ENCODE results near the gene EPHA2. TPM values are rescaled to one million over a fixed set of nuclear protein-coding genes. Genes with fewer than 3 reads are reported as not detected.

The EPHA2 gene
- total RNA-seq, 1 donor from 2014 or later, result 44.8 TPM

DNA sequence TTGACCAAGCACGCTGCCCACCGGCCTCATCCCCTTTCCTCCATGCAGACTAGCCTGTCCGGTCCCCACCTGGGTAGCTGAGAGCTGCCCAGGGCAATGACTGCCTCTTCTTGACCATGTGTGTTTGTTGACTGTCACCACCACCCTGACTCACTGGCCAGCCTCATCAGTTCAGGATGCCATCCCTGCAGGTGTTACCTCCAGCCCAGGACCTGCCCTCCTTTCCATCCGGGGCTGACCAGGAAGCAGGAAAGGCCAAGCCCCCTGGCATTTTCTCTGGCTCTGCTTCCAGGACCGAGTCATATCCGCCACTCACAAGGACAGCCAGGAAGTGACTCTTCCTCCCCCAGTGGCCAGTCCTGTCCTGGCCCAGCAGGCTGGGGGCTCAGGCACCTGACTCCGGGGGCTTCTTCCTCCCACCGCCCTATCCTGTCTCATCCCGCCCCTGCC, 17.1 kb downstream of the EPHA2 start:
- Histone ChIP-seq H3K36me3 (peaks cover 34% of the 10 kb centered on the region), H3K9me3 (no peaks in the 10 kb centered on the region), H3K4me1 (peaks cover 41% of the 10 kb centered on the region), H3K27ac (peak overlapping the region; percentile 24), H3K4me3 (no peak overlapping the region), H3K27me3 (no peaks in the 10 kb centered on the region)
- intact Hi-C loops (cut with DNase I), result no loop called here
- no peak for ATAC-seq
- TF ChIP-seq, protein P1, sequence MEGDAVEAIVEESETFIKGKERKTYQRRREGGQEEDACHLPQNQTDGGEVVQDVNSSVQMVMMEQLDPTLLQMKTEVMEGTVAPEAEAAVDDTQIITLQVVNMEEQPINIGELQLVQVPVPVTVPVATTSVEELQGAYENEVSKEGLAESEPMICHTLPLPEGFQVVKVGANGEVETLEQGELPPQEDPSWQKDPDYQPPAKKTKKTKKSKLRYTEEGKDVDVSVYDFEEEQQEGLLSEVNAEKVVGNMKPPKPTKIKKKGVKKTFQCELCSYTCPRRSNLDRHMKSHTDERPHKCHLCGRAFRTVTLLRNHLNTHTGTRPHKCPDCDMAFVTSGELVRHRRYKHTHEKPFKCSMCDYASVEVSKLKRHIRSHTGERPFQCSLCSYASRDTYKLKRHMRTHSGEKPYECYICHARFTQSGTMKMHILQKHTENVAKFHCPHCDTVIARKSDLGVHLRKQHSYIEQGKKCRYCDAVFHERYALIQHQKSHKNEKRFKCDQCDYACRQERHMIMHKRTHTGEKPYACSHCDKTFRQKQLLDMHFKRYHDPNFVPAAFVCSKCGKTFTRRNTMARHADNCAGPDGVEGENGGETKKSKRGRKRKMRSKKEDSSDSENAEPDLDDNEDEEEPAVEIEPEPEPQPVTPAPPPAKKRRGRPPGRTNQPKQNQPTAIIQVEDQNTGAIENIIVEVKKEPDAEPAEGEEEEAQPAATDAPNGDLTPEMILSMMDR (IDR thresholded peaks at IDR 0.05), result peak; percentile 7
- no peak for DNase-seq

DNA sequence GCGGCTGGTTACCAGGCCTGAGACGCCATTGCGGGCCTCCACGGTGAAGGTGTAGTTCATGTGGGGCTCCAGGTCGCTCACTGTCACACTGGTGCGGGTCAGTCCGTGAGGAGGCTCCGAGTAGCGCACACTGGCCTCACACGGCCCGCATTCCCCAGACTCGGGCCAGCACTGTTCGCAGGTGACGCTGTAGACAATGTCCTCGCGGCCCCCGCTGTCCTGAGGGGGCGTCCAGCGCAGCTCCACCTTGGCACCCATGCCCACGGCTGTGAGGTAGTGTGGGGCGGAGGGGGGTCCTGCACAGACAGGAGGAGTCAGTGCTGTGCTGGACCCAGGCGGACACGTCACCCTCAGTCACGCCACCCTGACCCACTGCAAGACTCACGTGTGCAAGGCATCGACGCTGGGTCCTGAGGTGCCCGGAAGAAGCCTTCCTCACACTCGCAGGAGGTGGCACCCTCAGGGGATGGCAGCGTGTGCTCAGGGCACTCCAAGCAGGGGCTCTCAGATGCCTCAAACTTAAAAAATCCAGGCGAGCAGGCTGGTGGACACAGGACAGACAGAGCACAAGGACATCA, 17.9 kb downstream of the EPHA2 start:
- Histone ChIP-seq H3K9me3 (no peaks in the 10 kb centered on the region), H3K4me1 (peaks cover 35% of the 10 kb centered on the region), H3K27ac (no peak overlapping the region), H3K4me3 (no peak overlapping the region), H3K27me3 (no peaks in the 10 kb centered on the region), H3K36me3 (peaks cover 42% of the 10 kb centered on the region)
- DNase-seq (no peak), ATAC-seq (no peak)
- TF ChIP-seq, protein P1 (IDR thresholded peaks at IDR 0.05), result no peak
- intact Hi-C loops (cut with DNase I), result no loop called here

DNA sequence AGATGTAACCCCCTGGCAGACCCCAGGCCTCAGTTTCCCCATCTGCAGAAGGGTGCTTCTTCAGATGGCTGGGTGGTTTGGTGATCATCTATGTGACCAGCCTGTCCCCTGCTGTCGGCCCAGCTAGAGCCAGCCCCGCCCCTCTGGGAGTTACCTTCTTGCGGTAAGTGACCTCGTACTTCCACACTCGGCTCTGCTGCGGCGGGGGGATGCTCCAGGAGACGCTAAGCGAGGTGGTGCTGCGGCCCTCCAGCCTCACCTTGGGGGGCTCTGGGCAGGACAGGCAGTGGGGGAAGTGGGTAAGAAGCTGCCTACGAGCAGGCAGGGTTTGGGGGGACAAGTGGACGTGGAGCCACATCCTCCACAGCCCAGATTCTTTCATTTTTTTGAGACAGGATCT, 20.4 kb downstream of the EPHA2 start:
- intact Hi-C loops (cut with DNase I), result no loop called here
- ATAC-seq, result no peak
- Histone ChIP-seq H3K4me1 (peaks cover 21% of the 10 kb centered on the region), H3K27ac (no peak overlapping the region), H3K27me3 (no peaks in the 10 kb centered on the region), H3K9me3 (no peaks in the 10 kb centered on the region), H3K4me3 (no peak overlapping the region), H3K36me3 (peaks cover 60% of the 10 kb centered on the region)
- TF ChIP-seq, protein P1 (IDR thresholded peaks at IDR 0.05), result no peak
- DNase-seq, result no peak

DNA sequence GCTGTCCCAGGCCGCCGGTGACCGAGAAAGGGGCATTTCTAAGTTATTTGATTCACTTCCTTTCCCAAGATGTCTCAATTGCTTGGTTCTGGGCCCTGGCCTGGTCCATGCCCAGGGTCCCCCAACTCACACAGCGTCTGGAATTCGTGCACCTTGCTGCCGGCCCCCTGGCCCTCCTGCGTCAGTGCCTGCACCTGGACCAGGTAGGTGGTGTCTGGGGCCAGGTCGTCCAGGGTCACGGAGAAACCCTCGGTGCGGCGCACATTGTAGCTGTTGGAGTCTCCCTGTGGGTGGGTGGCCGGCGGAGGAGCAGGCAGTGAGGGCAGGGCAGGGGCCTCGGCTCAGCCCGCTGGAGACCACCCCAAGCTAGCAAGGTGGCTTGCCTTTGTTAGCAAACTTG, 21.0 kb downstream of the EPHA2 start:
- ATAC-seq (no peak), DNase-seq (no peak)
- Histone ChIP-seq H3K4me1 (peaks cover 15% of the 10 kb centered on the region), H3K27me3 (no peaks in the 10 kb centered on the region), H3K9me3 (no peaks in the 10 kb centered on the region), H3K36me3 (peaks cover 65% of the 10 kb centered on the region), H3K27ac (no peak overlapping the region), H3K4me3 (no peak overlapping the region)
- TF ChIP-seq, protein P1 (IDR thresholded peaks at IDR 0.05), result no peak
- intact Hi-C loops (cut with DNase I), result no loop called here

DNA sequence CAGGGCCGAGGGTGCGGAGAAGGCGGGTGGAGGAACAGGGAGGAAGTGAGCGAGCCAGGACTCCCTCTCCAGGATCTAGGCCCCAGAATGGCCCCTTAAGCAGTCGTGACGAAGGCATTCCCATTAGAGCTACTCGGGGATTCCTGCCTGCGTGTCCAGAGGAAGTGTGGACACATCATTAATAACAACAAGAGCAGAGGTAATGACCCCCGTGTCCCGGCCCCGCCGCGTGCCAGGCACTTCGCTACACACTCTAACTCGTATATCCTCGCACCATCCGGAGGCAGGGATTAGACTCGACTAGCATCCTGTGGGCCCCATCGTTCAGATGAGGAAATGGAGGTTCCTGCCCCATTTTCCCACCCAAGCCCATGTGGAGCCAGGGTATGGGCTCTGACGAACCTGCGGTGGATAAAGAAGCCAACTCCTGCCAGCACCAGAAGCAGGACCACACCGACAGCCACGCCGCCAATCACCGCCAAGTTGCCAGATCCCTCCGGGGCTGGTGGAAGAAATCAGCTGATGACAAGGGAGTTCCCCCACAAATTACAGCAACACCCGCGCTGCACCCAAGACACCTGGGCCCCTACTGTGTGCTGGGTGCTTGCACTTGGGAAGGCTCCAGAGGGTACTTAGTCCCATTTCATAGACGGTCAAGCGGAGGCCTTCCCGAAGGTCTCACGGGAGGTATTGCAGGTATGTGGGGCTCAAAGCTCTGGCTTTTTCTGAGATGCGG, 21.6 kb downstream of the EPHA2 start:
- H3K4me1 ChIP-seq, result peaks cover 9% of the 10 kb centered on the region
- no peaks in the 10 kb centered on the region for H3K27me3 ChIP-seq
- DNase-seq, result no peak
- H3K27ac ChIP-seq, result no peak overlapping the region
- intact Hi-C loops (cut with DNase I), result no loop called here
- H3K36me3 ChIP-seq, result peaks cover 72% of the 10 kb centered on the region
- no peaks in the 10 kb centered on the region for H3K9me3 ChIP-seq
- TF ChIP-seq, protein P1 (IDR thresholded peaks at IDR 0.05), result no peak
- no peak overlapping the region for H3K4me3 ChIP-seq
- ATAC-seq, result no peak
